Suprapubic skin (tissue), 4 donors: Measurements from ENCODE around the gene GSTM4. TPM values are rescaled to one million over a fixed set of nuclear protein-coding genes. Genes with fewer than 3 reads are reported as not detected.
"Not testable (repeated sequence)": the region's sequence is repeated elsewhere in the genome, so short reads cannot be mapped to it uniquely, and the experiment has no call there.

ENCODE experiments used
- DNase-seq, 2 donors: peaks; one replicate each; pipeline ENCODE4 v3.0.0-alpha.2; 2019; ENCODE audit warnings: low spot score in 2 of 2
- H3K27ac ChIP-seq: fragments of 200-600 bp; sonication (generic); one replicate; pipeline ENCODE4 v1.5.1; 2019
- H3K27me3 ChIP-seq: fragments of 200-600 bp; sonication (generic); one replicate; pipeline ENCODE4 v1.5.1; 2019
- H3K36me3 ChIP-seq: fragments of 200-600 bp; sonication (generic); one replicate; pipeline ENCODE4 v1.5.1; 2019
- H3K4me1 ChIP-seq: fragments of 200-600 bp; sonication (generic); one replicate; pipeline ENCODE4 v1.5.1; 2019
- H3K4me3 ChIP-seq: fragments of 200-600 bp; sonication (generic); one replicate; pipeline ENCODE4 v1.5.1; 2019; ENCODE audit warnings: mild to moderate bottlenecking
- H3K9me3 ChIP-seq: fragments of 200-600 bp; sonication (generic); one replicate; pipeline ENCODE4 v1.5.1; 2019
- CTCF ChIP-seq, 2 donors: fragments of 200-600 bp in 1 of 2; fragments of 450-650 bp in 1 of 2; sonication (generic) in 1 of 2; IDR thresholded peaks; one replicate each; pipeline ENCODE4 v1.5.1; 2016 to 2019; ENCODE audit warnings: antibody characterized with exemption in 2 of 2, mild to moderate bottlenecking in 1 of 2, moderate library complexity in 1 of 2
- EP300 ChIP-seq: sonication (generic); formaldehyde crosslinking; IDR thresholded peaks from one replicate; pipeline ENCODE4 v1.6.1; 2017; ENCODE audit warnings: antibody characterized with exemption
- POLR2A ChIP-seq, 2 donors: fragments of 450-650 bp; IDR thresholded peaks; one replicate each; pipeline ENCODE4 v1.6.1; 2017; ENCODE audit warnings: antibody characterized with exemption in 2 of 2, mild to moderate bottlenecking in 2 of 2, moderate library complexity in 2 of 2
- POLR2AphosphoS5 ChIP-seq, 3 donors: sonication (generic); formaldehyde crosslinking; IDR thresholded peaks; one replicate each; pipeline ENCODE4 v1.6.1; 2017; ENCODE audit warnings: antibody characterized with exemption in 3 of 3
- WGBS: methylation state at CpG from one replicate; pipeline ENCODE4 v1.1.5; 2018; 5-methylcytosine and 5-hydroxymethylcytosine counted together
- total RNA-seq, 4 donors: library from RNA; depleted of rRNA; stranded (reverse); fragments of >200 nt; gene quantifications; one replicate each; pipeline ENCODE4 v1.1.0, GENCODE V29; 2016

The GSTM4 gene
- total RNA-seq, 4 donors from 2014 or later = 18.7 to 41.1 (median 32.3) TPM

- no peak for DNase-seq
- WGBS = 83% methylated on average over 7 of the region's 7 CpGs
- TF ChIP-seq POLR2AphosphoS5 (IDR thresholded peaks at IDR 0.05) (no peak), EP300 (no peak), CTCF (IDR thresholded peaks at IDR 0.05) (no peak), POLR2A (IDR thresholded peaks at IDR 0.05) (no peak)
- peaks cover 17% of the 10 kb centered on the region for H3K4me1 ChIP-seq
- no peak overlapping the region for H3K27ac ChIP-seq
- no peaks in the 10 kb centered on the region for H3K27me3 ChIP-seq
- H3K36me3 ChIP-seq = peaks cover 9% of the 10 kb centered on the region
- H3K4me3 ChIP-seq = no peak overlapping the region
- H3K9me3 ChIP-seq = no peaks in the 10 kb centered on the region
Measured at GRCh38 chr1:109657970-109658369, 2.1 kb downstream of the GSTM4 start.

GRCh38 chr1:109658533-109659042, 2.7 kb downstream of the GSTM4 start:
- peaks cover 9% of the 10 kb centered on the region for H3K36me3 ChIP-seq
- no peak for TF ChIP-seq POLR2AphosphoS5 (IDR thresholded peaks at IDR 0.05)
- TF ChIP-seq POLR2A (IDR thresholded peaks at IDR 0.05) = no peak
- TF ChIP-seq CTCF (IDR thresholded peaks at IDR 0.05) = no peak
- TF ChIP-seq EP300 = no peak
- no peaks in the 10 kb centered on the region for H3K27me3 ChIP-seq
- DNase-seq = no peak
- H3K9me3 ChIP-seq = no peaks in the 10 kb centered on the region
- H3K4me3 ChIP-seq = no peak overlapping the region
- H3K4me1 ChIP-seq = peaks cover 17% of the 10 kb centered on the region
- H3K27ac ChIP-seq = no peak overlapping the region
- WGBS = 52% methylated on average over 3 of the region's 3 CpGs

- no peak for TF ChIP-seq POLR2A (IDR thresholded peaks at IDR 0.05)
- no peak for TF ChIP-seq CTCF (IDR thresholded peaks at IDR 0.05)
- TF ChIP-seq EP300 = no peak
- no peaks in the 10 kb centered on the region for H3K27me3 ChIP-seq
- no peak for DNase-seq
- 58% methylated on average over 2 of the region's 2 CpGs for WGBS
- H3K27ac ChIP-seq = no peak overlapping the region
- H3K36me3 ChIP-seq = peaks cover 9% of the 10 kb centered on the region
- no peak overlapping the region for H3K4me3 ChIP-seq
- no peaks in the 10 kb centered on the region for H3K9me3 ChIP-seq
- H3K4me1 ChIP-seq = peaks cover 17% of the 10 kb centered on the region
Measured at GRCh38 chr1:109659145-109659544, 3.2 kb downstream of the GSTM4 start.

- H3K36me3 ChIP-seq = peaks cover 9% of the 10 kb centered on the region
- 87% methylated on average over 5 of the region's 5 CpGs for WGBS
- no peak overlapping the region for H3K4me3 ChIP-seq
- no peak for TF ChIP-seq POLR2AphosphoS5 (IDR thresholded peaks at IDR 0.05)
- TF ChIP-seq POLR2A (IDR thresholded peaks at IDR 0.05) = no peak
- TF ChIP-seq EP300 = no peak
- no peak for TF ChIP-seq CTCF (IDR thresholded peaks at IDR 0.05)
- H3K9me3 ChIP-seq = no peaks in the 10 kb centered on the region
- peaks cover 13% of the 10 kb centered on the region for H3K4me1 ChIP-seq
- H3K27ac ChIP-seq = no peak overlapping the region
- no peak for DNase-seq
- H3K27me3 ChIP-seq = no peaks in the 10 kb centered on the region
Measured at GRCh38 chr1:109659997-109660690, 4.2 kb downstream of the GSTM4 start.

- H3K4me3 ChIP-seq, H3K27me3 ChIP-seq, H3K36me3 ChIP-seq, H3K27ac ChIP-seq, DNase-seq, H3K9me3 ChIP-seq, H3K4me1 ChIP-seq: not testable (repeated sequence)
- WGBS = 70% methylated on average over 3 of the region's 4 CpGs
Measured at GRCh38 chr1:109660691-109661026, 4.8 kb downstream of the GSTM4 start.

- Histone ChIP-seq H3K27ac (no peak overlapping the region), H3K27me3 (no peaks in the 10 kb centered on the region), H3K4me3 (no peak overlapping the region), H3K36me3 (peaks cover 9% of the 10 kb centered on the region), H3K4me1 (peaks cover 5% of the 10 kb centered on the region), H3K9me3 (no peaks in the 10 kb centered on the region)
- no peak for TF ChIP-seq CTCF (IDR thresholded peaks at IDR 0.05)
- no peak for TF ChIP-seq POLR2AphosphoS5 (IDR thresholded peaks at IDR 0.05)
- TF ChIP-seq POLR2A (IDR thresholded peaks at IDR 0.05) = no peak
- TF ChIP-seq EP300 = no peak
- no peak for DNase-seq
- WGBS = 87% methylated on average over 2 of the region's 2 CpGs
Measured at GRCh38 chr1:109661391-109661790, 5.5 kb downstream of the GSTM4 start.
